ENCODE measurements around the gene ECE1. TPM values are rescaled to one million over a fixed set of nuclear protein-coding genes. Genes with fewer than 3 reads are reported as not detected.

The ECE1 gene
- total RNA-seq, 1 experiment from 2014 or later, result 101 TPM

DNA sequence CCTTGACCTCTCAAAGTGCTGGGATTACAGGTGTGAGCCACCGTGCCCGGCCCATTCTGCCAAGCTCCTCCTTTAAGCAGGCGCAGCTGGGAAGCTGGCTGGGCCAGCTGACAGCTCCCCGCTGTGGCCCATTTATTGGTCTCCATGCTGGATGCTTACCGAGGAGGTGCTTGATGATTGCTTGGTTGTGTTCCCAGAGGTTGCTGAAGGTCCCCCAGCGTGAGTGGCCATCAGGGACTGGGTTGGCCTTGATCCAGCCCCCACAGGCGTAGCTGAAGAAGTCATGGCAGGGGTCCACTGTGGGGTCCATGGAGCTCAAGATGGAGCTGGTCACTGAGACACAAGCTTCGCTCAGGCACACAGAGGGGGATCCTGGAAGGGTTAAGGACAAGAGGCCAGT lies 17.7 kb downstream of the ECE1 start:
- CTCF ChIA-PET, result interaction anchor here (0.6 kb wide), 1 partner anchor 468 kb away, joined by 3 read pairs; no protein-coding TSS in a partner anchor
- Mint-ChIP-seq H3K27me3 (ENCODE audit: unreplicated experiment) (no peaks in the 10 kb centered on the region), H3K4me3 (ENCODE audit: low read depth, unreplicated experiment) (no peak overlapping the region), H3K36me3 (ENCODE audit: insufficient read depth, unreplicated experiment) (peaks cover 27% of the 10 kb centered on the region), H3K9me3 (ENCODE audit: low read depth, unreplicated experiment) (no peaks in the 10 kb centered on the region), H3K4me1 (ENCODE audit: low read depth, unreplicated experiment) (peaks cover 9% of the 10 kb centered on the region), H3K27ac (ENCODE audit: unreplicated experiment) (no peak overlapping the region)
- DNase-seq, result no peak
- BruUV-seq (replicated peaks), result no TSS peak
- intact Hi-C loops (cut with micrococcal nuclease; ENCODE audit: unreplicated experiment), result no loop called here
- TF ChIP-seq CTCF (IDR thresholded peaks at IDR 0.05; ENCODE audit: unreplicated experiment), result no peak

- no peaks in the 10 kb centered on the region for H3K9me3 Mint-ChIP-seq (ENCODE audit: low read depth, unreplicated experiment)
- H3K27ac Mint-ChIP-seq (ENCODE audit: unreplicated experiment), result no peak overlapping the region
- no peak for DNase-seq
- CTCF ChIA-PET, result interaction anchor here (0.5 to 1.4 kb wide), 2 partner anchors 63 to 304 kb away, joined by 3 to 4 read pairs; no protein-coding TSS in a partner anchor
- intact Hi-C loops (cut with micrococcal nuclease; ENCODE audit: unreplicated experiment), result no loop called here
- no peaks in the 10 kb centered on the region for H3K27me3 Mint-ChIP-seq (ENCODE audit: unreplicated experiment)
- BruUV-seq (replicated peaks), result no TSS peak
- peaks cover 22% of the 10 kb centered on the region for H3K36me3 Mint-ChIP-seq (ENCODE audit: insufficient read depth, unreplicated experiment)
- no peak overlapping the region for H3K4me3 Mint-ChIP-seq (ENCODE audit: low read depth, unreplicated experiment)
- no peak for TF ChIP-seq CTCF (IDR thresholded peaks at IDR 0.05; ENCODE audit: unreplicated experiment)
- H3K4me1 Mint-ChIP-seq (ENCODE audit: low read depth, unreplicated experiment), result peaks cover 9% of the 10 kb centered on the region
Measured at GRCh38 chr1:21271550-21271949, 18.7 kb downstream of the ECE1 start.

DNA sequence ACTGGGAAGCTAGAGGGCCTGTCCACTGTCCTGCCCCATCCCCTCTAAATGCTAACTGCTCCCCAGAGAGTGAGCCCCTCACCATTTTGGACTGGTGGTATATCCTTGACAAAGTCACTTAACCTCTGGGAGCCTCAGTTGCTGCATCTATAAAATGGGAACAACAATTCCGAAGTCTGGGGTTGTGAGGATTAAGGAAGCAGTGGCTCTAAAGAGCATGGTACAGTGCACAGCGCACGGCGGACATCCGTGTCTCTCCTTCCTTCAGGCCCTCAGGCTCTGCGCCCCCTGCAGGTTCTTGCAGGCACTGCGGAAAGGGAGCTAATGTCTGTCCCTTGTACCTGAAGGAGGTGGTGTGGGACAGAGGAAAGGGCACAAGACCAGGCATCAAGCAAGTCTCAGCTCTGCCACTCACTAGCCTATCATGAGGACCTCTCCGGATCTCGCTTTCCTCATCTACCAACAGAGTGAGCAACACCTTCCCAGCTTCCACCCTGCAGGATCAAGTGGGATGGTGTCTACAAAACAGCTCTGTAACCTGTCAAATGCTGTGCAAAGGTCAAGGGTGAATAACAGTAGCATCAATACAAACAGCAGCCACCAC lies 20.1 kb downstream of the ECE1 start:
- no peaks in the 10 kb centered on the region for H3K27me3 Mint-ChIP-seq (ENCODE audit: unreplicated experiment)
- peak; percentile 65 for DNase-seq
- no peaks in the 10 kb centered on the region for H3K9me3 Mint-ChIP-seq (ENCODE audit: low read depth, unreplicated experiment)
- CTCF ChIA-PET, result interaction anchor here (0.6 to 1.5 kb wide), 10 partner anchors 9 to 98 kb away, joined by 3 to 11 read pairs (median 6); no protein-coding TSS in a partner anchor
- peaks cover 10% of the 10 kb centered on the region for H3K4me1 Mint-ChIP-seq (ENCODE audit: low read depth, unreplicated experiment)
- TF ChIP-seq CTCF (IDR thresholded peaks at IDR 0.05; ENCODE audit: unreplicated experiment), result peak; percentile 51
- BruUV-seq (replicated peaks), result no TSS peak
- no peak overlapping the region for H3K4me3 Mint-ChIP-seq (ENCODE audit: low read depth, unreplicated experiment)
- intact Hi-C loops (cut with micrococcal nuclease; ENCODE audit: unreplicated experiment), result no loop called here
- H3K36me3 Mint-ChIP-seq (ENCODE audit: insufficient read depth, unreplicated experiment), result peaks cover 17% of the 10 kb centered on the region
- H3K27ac Mint-ChIP-seq (ENCODE audit: unreplicated experiment), result no peak overlapping the region

- Mint-ChIP-seq H3K4me3 (ENCODE audit: low read depth, unreplicated experiment) (no peak overlapping the region), H3K27ac (ENCODE audit: unreplicated experiment) (no peak overlapping the region), H3K9me3 (ENCODE audit: low read depth, unreplicated experiment) (no peaks in the 10 kb centered on the region), H3K4me1 (ENCODE audit: low read depth, unreplicated experiment) (peaks cover 16% of the 10 kb centered on the region), H3K36me3 (ENCODE audit: insufficient read depth, unreplicated experiment) (peaks cover 22% of the 10 kb centered on the region), H3K27me3 (ENCODE audit: unreplicated experiment) (no peaks in the 10 kb centered on the region)
- BruUV-seq (replicated peaks), result no TSS peak
- DNase-seq, result no peak
- intact Hi-C loops (cut with micrococcal nuclease; ENCODE audit: unreplicated experiment), result no loop called here
- CTCF ChIA-PET, result interaction anchor here (0.9 to 1.5 kb wide), 6 partner anchors 14 to 65 kb away, joined by 3 to 10 read pairs (median 6); no protein-coding TSS in a partner anchor
- TF ChIP-seq CTCF (IDR thresholded peaks at IDR 0.05; ENCODE audit: unreplicated experiment), result no peak
Measured at GRCh38 chr1:21269461-21270085, 20.7 kb downstream of the ECE1 start.
